Inflammatory macrophage treated with lipopolysaccharide for 1 hour (primary cell): ENCODE results near the gene TMEM168.
"Not testable (repeated sequence)": the region's sequence is repeated elsewhere in the genome, so short reads cannot be mapped to it uniquely, and the experiment has no call there.

Experiments used
- DNase-seq, 2 donors: peaks; one replicate each; pipeline ENCODE4 v3.0.0-alpha.2; 2020 to 2022

The TMEM168 gene

DNA sequence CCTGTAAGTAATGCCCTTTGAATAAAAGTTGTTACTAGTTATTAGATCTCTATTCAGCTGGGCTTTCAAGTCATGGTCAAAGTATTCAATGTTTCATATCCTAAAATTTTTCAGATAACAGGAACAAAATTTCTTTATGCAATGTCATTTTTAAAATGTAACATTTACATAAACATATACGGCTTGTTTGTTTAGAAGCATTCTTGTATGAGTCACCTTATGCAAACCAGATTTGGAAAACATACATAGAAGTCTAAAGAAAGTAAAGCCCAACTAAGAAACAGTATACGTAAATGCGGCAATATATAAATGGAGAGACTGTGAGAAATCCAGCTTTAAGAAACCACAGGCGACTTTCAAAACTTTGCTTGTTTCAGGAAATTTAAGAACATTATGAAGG lies 10.5 kb downstream of the TMEM168 start:
- no peak for DNase-seq

DNA sequence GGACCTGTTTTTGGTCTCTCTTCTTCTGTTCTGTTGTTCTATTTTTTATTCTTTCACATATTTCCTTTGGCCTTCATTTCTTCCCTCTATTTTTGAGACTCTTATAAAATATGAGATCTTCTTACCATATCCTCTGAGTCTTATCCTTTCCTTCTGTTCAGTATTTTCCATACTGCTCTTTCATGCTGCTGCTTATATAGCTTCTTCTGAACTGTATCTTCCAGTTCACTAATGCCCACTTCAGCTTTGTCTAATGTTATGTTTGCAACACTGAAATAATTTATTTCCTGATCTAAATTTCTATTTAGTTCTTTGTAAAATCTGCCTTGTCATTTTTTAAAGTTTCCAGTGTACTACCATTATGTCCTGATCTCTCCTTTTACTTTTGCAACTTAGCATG lies 12.8 kb downstream of the TMEM168 start:
- no peak for DNase-seq

- DNase-seq = no peak
Measured at GRCh38 chr7:112771166-112771565, 19.0 kb downstream of the TMEM168 start.

DNA sequence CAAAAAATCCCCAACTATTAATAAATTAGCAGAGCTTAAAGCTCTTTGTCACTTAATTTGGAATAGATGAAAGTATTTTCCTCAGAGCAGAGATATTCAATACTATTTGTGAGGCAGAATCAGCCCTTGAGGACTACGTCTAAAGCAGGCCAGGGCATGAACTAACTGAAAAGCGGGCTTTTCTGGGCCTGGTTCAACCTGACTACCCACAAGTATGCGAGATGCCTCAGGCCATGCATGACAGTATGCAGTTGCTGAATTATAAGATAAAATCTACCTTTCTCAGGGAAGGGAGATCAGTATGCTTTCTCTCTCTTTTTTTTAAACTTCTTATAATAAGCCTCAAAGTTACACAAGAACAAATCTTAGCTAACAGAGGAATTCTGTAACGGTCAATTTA lies 20.1 kb downstream of the TMEM168 start:
- no peak for DNase-seq

DNA sequence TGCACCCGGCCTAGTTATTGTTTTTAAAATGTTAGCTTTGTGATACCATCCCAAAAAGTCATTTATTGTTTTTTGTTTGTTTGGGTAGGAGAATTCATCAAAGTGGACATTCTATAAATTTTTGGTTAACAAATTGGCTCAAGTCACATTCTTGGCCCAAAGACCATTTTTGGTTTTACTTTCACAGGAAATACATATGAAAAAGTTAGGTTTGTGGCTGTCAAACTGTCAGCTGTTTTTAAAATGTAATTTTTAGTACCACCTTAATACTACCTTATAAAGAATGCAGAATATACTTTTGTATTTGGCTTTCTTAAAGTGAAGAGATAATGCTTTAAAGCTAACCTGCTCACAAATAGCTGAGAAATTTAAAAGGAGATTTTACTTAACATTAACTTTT lies 25.1 kb downstream of the TMEM168 start:
- DNase-seq = no peak

DNA sequence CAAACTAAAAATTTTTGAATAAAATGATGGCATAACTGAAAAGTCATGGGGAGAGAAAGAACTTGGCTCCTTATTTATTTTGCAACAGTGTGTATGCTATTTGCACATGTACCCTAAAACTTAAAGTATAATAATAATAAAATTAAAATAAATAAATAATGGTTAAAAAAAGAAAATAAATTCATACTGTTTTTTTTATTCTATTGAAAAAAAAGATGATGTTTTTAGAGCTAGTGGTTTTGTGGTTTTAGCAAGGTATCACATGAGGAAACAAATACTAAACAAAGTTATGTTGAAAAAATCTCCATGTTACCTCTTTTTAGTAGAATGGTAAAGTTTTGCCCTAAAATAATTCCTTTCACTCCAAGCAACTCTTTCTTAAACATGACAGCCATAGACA lies 26.2 kb downstream of the TMEM168 start:
- no peak for DNase-seq

GRCh38 chr7:112763298-112763697 lies 26.9 kb downstream of the TMEM168 start:
- DNase-seq = no peak

GRCh38 chr7:112759905-112760304 lies 30.3 kb downstream of the TMEM168 start:
- DNase-seq = no peak

DNA sequence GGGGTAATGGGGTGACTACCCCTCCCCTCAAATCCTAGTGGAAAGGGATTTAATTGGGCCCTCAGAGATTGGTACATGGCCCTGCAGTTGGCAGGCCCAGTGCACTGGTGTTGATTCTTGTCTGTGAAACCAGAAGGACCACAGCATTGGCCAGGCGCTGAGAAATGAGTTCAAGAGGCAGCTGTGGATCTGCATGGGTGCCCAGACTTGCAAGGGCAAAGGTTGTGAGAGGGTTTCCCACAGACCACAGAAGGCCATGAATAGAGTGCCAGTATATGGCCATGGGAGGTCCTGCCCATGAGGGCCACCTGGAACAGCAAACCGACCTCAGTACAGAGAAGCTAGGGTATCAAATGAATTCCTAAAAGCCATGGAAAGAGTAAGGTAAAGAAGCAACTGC lies 32.9 kb downstream of the TMEM168 start:
- DNase-seq = no peak

DNA sequence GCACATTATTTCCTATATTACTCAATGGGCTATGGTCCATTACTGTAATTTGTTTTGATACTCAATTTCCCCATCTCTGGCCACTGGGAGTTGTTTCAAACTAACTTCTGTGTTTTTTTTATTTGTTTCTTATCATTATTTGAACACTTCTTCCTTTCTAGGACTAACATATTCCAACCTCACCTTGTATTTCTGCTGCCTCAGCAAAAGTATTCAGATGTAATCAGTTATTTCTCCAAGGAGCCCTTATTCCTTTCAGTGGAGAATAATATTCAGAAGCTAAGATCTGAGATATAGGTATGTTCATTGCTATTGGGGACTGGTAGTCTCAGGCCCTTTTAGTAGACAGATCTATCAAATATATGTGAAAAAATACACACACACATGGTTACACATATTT lies 36.9 kb downstream of the TMEM168 start:
- no peak for DNase-seq

- DNase-seq = no peak
Measured at GRCh38 chr7:112752576-112752975, 37.6 kb downstream of the TMEM168 start.

- no peak for DNase-seq
Measured at GRCh38 chr7:112749775-112750174, 40.4 kb downstream of the TMEM168 start.

GRCh38 chr7:112748381-112748780 lies 41.8 kb downstream of the TMEM168 start:
- no peak for DNase-seq

DNA sequence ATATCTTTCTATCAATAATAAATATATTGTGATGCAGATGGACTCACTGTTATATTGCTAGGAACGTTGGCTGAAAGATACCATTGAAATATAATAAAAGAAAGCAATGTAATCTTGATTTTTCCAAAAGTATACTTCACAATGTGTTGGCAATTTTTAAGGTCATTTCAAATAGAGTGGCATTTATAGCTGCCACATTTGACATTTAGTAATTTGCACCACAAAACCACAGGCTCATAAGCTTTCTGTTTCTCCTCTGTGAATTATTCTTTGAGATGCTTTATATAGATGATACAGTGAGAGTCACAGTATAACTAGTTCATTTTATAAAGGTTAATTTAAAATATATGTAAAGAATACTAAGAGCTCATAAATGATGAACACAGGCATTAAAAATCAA lies 44.6 kb downstream of the TMEM168 start:
- DNase-seq = no peak

- DNase-seq = no peak
Measured at GRCh38 chr7:112744818-112745217, 45.4 kb downstream of the TMEM168 start.

GRCh38 chr7:112743811-112744210 lies 46.4 kb downstream of the TMEM168 start:
- no peak for DNase-seq

DNA sequence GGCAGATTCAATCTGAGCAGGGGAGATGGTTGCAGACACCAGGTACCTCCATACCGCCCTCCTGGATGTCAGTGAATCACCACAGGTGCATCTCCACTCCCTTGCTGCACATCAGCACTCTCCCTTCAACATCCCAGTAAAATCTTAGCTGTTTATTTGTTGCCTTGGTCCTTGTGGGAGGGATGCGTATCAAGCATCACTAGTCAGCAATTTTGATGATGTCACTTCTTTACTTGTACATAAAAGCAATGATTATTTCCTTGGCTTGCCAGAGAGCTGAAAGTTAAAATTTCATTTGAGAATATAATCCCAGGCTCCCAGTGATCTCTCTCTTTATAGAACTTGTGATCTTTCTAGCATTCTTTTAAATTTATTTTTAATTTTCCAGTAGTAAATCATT lies 49.5 kb downstream of the TMEM168 start:
- DNase-seq = no peak

- no peak for DNase-seq
Measured at GRCh38 chr7:112739436-112740180, 50.6 kb downstream of the TMEM168 start.

GRCh38 chr7:112735261-112735660 lies 54.9 kb downstream of the TMEM168 start:
- DNase-seq = no peak

DNA sequence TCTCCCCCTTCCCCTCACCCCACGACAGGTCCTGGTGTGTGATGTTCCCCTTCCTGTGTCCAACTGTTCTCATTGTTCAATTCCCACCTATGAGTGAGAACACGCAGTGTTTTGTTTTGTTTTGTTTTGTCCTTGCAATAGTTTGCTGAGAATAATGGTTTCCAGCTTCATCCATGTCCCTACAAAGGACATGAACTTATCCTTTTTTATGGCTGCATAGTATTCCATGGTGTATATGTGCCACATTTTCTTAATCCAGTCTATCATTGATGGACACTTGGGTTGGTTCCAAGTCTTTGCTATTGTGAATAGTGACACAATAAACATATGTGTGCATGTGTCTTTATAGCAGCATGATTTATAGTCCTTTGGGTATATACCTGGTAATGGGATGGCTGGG lies 58.9 kb downstream of the TMEM168 start:
- not testable (repeated sequence) for DNase-seq

- DNase-seq = no peak
Measured at GRCh38 chr7:112726076-112726475, 64.1 kb downstream of the TMEM168 start.

- no peak for DNase-seq
Measured at GRCh38 chr7:112723416-112723815, 66.8 kb downstream of the TMEM168 start.

DNA sequence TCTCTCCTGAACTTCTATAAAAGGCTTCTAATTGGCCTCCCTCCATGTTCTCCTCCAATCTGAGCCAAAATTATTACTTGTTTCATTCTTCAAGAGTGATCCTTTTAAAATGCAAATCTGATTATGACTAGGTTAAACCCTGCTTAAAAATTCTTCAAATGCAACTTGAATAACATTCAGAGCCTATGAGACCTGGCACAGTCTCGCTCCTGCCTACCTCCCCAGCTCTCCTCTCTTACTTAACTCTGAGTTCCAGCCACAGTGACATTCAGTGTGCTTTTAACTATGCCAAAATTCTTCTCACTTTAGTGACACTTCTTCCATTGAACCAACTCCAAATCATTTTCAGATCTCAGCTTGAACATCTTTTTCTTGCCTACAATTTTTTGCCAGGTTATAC lies 68.8 kb downstream of the TMEM168 start:
- no peak for DNase-seq

DNA sequence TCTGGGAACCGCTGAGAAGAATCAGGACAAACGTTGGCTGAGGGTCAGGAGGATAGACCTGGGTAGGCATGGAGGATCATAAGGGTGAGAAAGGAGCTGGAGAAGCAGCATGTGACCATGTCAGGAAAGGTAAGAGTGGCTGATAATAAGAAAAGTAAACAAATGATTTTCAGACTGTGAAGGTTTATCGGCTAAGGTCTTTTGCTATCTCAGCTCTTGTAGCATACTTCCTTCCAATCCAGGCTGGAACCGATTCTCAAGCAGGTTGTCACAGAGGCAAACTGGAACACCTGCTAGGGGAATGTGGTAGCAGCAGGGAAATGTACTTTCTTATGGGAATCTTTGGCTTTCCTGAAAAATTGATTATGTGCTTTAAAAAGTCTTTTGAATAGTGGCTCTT lies 74.7 kb downstream of the TMEM168 start:
- DNase-seq = no peak

GRCh38 chr7:112714917-112715316 lies 75.3 kb downstream of the TMEM168 start:
- DNase-seq = no peak
